ENCODE results near the gene MRE11.

- TF ChIP-seq POLR2A (IDR thresholded peaks at IDR 0.05), result no peak
- no peak for TF ChIP-seq CTCF (IDR thresholded peaks at IDR 0.05)
These were observed 34.1 kb downstream of the MRE11 start for GRCh38 chr11:94459576-94459975.

All from right lobe of liver (tissue), 4 donors.